Omental fat pad (tissue), 4 donors: ENCODE measurements around the gene PRSS21. TPM values are rescaled to one million over a fixed set of nuclear protein-coding genes. Genes with fewer than 3 reads are reported as not detected.

Experiments used
- ATAC-seq: fragments of 150-250 bp; one replicate; pipeline ENCODE4 v1.9.1; 2016; ENCODE audit warnings: mild to moderate bottlenecking, moderate library complexity; ENCODE audit not compliant: low FRiP score
- DNase-seq: peaks from one replicate; pipeline ENCODE4 v3.0.0-alpha.2; 2019; ENCODE audit warnings: low spot score
- CTCF ChIP-seq, 3 donors: fragments of 450-650 bp; IDR thresholded peaks; one replicate each; pipeline ENCODE4 v1.5.1; 2016 to 2017; ENCODE audit warnings: antibody characterized with exemption in 3 of 3, mild to moderate bottlenecking in 3 of 3, moderate library complexity in 2 of 3
- total RNA-seq, 4 donors: library from RNA; depleted of rRNA; stranded (reverse); fragments of >200 nt; gene quantifications; one replicate each; pipeline ENCODE4 v1.1.0, GENCODE V29; 2016

The PRSS21 gene
- total RNA-seq, 4 donors from 2014 or later: 0.65 to 1.0 TPM; not detected in 2

DNA sequence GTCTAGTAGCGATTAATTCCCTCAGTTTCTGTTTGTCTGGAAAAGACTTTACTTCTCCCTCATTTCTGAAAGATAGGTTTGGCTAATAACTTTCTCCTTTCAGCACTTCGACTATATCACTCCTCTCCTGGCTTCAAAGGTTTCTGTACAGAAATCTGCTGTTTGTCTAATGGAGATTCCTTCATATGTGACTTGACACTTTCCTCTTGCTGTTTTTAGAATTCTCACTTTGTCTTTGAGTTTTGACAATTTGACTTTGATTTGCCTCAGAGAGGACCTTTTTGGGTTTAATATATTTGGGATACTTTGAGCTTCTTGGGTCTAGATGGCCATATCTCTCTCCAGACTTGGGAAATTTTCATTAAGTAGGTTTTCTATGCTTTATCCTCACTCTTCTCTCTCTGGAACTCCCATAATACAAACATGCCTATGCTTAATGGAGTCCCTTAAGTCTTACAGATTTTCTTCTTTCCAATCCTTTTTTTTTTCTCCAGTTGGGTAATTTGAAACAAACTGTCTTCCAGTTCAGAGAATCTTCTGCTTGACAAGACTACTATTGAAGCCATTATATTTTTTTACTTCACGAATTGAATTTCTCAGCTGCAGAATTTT is 7.8 kb upstream of the PRSS21 start:
- ATAC-seq: no peak

DNA sequence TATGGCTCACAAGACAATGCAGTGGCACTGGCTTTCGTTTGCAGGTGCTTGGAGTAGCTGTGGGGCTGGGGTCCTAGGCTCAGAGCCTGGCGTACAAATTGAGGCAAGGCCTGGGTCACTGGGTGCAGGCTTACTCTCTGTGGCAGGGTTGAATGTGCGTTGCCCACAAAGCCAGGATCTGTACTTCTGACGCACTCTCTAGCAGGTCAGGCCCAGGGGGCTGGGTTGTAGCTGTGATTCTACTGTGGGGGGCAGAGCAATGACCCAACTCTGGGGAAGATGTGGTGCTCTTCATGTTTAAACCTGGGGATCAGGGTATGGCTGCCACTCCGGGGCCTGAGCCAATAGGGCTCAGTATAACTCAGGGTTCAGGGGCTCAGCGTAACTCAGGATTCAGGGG is 6.4 kb upstream of the PRSS21 start:
- ATAC-seq (no peak), DNase-seq (no peak)
- TF ChIP-seq CTCF (IDR thresholded peaks at IDR 0.05): no peak

More for the DNA sequence above, 7.8 kb upstream of the PRSS21 start:
- no peak for TF ChIP-seq CTCF (IDR thresholded peaks at IDR 0.05)
- no peak for DNase-seq

DNA sequence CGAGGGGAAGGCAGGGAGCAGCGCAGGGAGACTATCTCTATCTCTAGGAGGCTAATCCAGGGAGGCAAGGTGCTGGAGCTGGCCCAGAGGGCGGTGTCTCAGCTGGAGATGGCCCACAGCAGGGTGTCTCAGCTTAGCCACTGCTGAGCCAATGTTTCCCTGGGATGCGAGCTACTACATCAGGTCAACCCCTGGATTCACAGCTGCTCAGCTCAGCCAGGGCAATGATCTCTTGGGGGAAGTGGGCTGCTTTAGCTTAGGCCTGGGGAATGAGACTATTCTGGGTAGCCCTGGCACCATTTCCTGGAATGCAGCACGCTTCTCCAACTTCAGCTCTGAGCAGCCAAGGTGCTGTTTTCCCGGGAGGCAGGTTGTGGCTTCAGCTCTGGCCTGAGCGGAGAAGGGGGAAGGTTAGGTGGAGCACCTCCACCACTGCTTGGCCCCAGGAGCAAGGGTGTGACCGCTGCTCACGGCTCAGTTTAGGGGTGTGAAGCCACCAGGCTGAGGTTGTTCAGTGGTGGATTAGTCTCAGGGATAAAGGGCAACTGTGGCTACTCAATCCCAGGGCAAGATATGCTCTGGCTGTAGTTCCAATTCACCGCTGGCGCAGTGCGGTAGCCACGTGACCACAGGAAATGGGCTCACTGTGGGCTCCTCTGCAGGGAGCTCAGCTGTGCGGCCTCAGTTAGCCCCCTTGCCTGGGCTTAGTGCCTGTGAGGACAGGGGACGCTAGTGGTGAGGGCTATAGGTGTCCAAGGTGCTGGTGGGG is 5.2 kb upstream of the PRSS21 start:
- ATAC-seq: no peak
- no peak for DNase-seq

DNA sequence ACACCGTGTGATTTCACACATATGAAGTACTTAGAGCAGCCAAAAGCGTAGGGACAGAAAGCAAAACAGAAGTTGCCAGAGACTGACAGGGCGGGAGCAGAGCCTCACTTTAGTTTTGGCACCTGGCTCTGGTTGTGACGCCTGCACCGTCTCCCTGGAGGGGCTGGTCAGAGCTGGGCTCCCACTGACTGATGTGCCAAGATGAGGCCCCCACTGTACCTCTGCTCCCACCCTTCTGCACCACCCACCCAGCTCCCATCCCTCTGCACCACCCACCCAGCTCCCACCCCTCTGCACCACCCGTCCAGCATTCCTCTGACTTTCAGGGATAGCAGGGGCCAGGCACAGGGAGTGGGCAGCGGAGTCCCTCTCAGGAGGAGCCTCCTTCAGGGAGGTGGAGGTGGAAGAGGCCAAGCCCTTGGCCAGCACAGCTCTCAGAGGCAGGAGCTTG is 3.2 kb upstream of the PRSS21 start:
- ATAC-seq: no peak
- TF ChIP-seq CTCF (IDR thresholded peaks at IDR 0.05): no peak
- no peak for DNase-seq

More for the DNA sequence above, 5.2 kb upstream of the PRSS21 start:
- TF ChIP-seq CTCF (IDR thresholded peaks at IDR 0.05): no peak

DNA sequence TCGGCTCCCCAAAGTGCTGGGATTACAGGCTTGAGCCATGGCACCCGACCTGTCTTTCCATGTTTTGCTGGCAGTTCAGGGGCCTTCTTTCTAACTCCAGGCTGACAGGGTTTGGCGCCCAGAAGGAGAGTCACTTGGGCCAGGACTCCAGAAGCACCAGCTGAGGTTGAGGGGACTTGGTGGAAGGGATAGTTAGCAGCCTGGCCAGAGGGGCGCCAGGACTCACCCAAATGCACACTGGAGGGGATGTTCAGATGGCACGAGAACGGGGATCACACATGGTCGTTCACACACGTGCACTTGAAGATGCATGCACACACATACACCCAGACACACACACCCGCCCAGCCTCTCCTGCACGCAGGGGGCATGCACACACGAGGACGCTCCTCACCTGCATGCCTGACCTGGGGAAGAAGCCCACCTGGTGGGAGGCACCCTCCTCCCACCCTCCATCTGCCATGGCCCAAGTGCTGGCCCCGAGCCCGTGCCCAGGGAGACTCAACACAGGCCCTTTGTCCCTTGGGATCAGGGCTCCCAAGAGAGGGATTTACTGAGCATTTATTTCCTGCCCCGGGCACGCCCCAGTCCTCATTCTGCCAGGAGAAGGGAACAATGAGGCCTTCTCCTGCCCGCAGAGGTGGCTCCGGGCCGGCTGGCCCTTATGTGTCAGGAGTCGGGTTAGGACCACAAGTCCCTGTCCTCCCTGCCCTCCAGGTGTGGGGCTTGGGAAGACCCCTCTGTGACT is 2.3 kb upstream of the PRSS21 start:
- DNase-seq (peak; percentile 13), ATAC-seq (no peak)
- TF ChIP-seq CTCF (IDR thresholded peaks at IDR 0.05): no peak

DNA sequence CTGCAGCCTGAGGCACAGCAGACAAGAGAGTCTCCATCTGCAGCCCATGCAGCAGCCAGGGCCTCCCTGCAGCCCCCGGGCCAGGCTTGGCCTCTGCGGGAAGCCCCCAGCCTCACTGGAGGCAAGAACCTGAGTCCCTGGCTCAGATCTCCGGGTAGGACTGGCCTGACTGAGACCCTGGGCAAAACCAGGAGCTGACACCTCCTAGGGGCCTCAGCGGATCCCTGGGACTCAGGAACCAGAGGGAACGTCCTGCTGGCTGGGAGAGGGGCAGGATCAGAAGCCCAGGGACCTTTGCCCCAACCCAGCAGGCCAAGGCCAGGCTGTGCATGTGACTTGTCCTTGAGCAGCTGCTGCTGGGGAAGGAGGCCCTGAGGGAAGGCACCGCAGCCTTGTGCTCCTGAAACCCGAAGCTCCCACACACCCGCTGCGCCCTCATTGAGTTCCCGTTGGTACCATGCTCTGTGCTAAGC is 1.7 kb upstream of the PRSS21 start:
- no peak for DNase-seq
- ATAC-seq: no peak

More for the DNA sequence above, 1.7 kb upstream of the PRSS21 start:
- no peak for TF ChIP-seq CTCF (IDR thresholded peaks at IDR 0.05)
